RWPE2 (cell line): Measurements from ENCODE around the gene TSPAN16.

Experiments
- ATAC-seq: fragments of 200-7000 bp; cut with Tn5 transposase; 3 replicates; pipeline ENCODE4 v1.9.1; 2021; ENCODE audit warnings: low read depth
- DNase-seq: peaks from one replicate; pipeline ENCODE4 v3.0.0-alpha.2; 2020; ENCODE audit warnings: low spot score
- H3K27ac ChIP-seq: fragments of 450-650 bp; 2 replicates; pipeline ENCODE4 v1.5.1; 2017; ENCODE audit warnings: mild to moderate bottlenecking; ENCODE audit not compliant: poor library complexity, severe bottlenecking
- H3K27me3 ChIP-seq: fragments of 250-450 bp; sonication (Bioruptor Pico); 2 replicates; pipeline ENCODE4 v1.5.1; 2021; ENCODE audit warnings: mild to moderate bottlenecking, moderate library complexity; ENCODE audit not compliant: insufficient read depth, poor library complexity, severe bottlenecking
- H3K36me3 ChIP-seq: fragments of 250-450 bp; sonication (Bioruptor Pico); 2 replicates; pipeline ENCODE4 v1.5.1; 2020; ENCODE audit warnings: low read depth, mild to moderate bottlenecking, moderate library complexity
- H3K4me1 ChIP-seq: fragments of 250-450 bp; sonication (Bioruptor Pico); 2 replicates; pipeline ENCODE4 v1.5.1; 2021; ENCODE audit warnings: mild to moderate bottlenecking, moderate library complexity; ENCODE audit not compliant: insufficient read depth, poor library complexity, severe bottlenecking
- H3K4me3 ChIP-seq: fragments of 250-450 bp; sonication (Bioruptor Pico); 2 replicates; pipeline ENCODE4 v1.5.1; 2021; ENCODE audit warnings: mild to moderate bottlenecking, moderate library complexity; ENCODE audit not compliant: severe bottlenecking
- H3K9me3 ChIP-seq: fragments of 250-450 bp; sonication (Bioruptor Pico); 2 replicates; pipeline ENCODE4 v1.5.1; 2021; ENCODE audit warnings: mild to moderate bottlenecking, moderate library complexity; ENCODE audit not compliant: severe bottlenecking
- TF ChIP-seq, protein P1 (sequence below): fragments of 450-650 bp; IDR thresholded peaks from one replicate; pipeline ENCODE4 v1.5.1; 2017; ENCODE audit warnings: mild to moderate bottlenecking, moderate library complexity; ENCODE audit not compliant: poor library complexity, severe bottlenecking

TSPAN16 gene

DNA sequence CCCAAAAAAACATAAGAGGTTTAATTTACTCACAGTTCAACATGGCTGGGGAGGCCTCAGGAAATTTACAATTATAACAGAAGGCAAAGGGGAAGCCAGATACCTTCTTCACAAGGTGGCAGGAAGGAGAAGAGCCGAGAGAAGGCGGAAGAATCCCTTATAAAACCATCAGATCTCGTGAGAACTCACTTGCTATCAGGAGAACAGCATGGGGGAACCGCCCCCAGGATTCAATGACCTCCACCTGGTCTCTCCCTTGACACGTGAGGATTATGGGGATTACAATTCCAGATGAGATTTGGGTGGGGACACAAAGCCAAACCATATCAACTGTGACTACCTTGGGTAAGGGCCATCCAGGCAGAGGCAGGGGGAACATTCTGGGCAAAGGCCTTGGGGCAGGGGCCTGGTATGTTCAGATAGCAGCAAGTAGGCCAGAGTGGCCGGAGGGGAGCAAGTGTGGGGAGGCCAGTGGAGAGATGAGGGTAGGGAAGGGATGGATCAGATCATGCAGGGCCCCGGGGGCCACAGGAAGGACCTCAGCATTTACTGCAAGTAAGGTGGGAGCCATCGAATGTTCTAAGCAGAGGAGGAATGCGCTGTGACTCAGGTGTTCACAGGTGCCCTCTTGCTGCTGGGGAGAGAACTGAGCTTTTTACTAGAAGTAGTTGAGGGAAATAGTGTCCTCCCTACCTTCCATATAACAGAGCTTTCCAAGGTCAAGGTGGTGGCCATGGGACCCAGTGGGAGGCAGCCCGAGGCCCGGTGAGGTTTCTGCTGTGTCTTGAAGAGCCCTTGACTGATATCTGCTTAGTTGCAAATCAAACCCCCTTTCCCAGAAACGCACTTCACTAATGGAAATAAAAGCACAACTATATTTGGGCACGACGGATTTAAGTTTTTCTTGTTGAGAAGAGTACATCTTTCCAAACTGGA lies 25.5 kb downstream of the TSPAN16 start:
- no peak overlapping the region for H3K4me3 ChIP-seq
- no peak overlapping the region for H3K27ac ChIP-seq
- H3K36me3 ChIP-seq = peaks cover 6% of the 10 kb centered on the region
- peaks cover 29% of the 10 kb centered on the region for H3K4me1 ChIP-seq
- DNase-seq = no peak
- H3K9me3 ChIP-seq = no peaks in the 10 kb centered on the region
- H3K27me3 ChIP-seq = no peaks in the 10 kb centered on the region
- TF ChIP-seq, protein P1, sequence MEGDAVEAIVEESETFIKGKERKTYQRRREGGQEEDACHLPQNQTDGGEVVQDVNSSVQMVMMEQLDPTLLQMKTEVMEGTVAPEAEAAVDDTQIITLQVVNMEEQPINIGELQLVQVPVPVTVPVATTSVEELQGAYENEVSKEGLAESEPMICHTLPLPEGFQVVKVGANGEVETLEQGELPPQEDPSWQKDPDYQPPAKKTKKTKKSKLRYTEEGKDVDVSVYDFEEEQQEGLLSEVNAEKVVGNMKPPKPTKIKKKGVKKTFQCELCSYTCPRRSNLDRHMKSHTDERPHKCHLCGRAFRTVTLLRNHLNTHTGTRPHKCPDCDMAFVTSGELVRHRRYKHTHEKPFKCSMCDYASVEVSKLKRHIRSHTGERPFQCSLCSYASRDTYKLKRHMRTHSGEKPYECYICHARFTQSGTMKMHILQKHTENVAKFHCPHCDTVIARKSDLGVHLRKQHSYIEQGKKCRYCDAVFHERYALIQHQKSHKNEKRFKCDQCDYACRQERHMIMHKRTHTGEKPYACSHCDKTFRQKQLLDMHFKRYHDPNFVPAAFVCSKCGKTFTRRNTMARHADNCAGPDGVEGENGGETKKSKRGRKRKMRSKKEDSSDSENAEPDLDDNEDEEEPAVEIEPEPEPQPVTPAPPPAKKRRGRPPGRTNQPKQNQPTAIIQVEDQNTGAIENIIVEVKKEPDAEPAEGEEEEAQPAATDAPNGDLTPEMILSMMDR = peak; percentile 20
- ATAC-seq = no peak

DNA sequence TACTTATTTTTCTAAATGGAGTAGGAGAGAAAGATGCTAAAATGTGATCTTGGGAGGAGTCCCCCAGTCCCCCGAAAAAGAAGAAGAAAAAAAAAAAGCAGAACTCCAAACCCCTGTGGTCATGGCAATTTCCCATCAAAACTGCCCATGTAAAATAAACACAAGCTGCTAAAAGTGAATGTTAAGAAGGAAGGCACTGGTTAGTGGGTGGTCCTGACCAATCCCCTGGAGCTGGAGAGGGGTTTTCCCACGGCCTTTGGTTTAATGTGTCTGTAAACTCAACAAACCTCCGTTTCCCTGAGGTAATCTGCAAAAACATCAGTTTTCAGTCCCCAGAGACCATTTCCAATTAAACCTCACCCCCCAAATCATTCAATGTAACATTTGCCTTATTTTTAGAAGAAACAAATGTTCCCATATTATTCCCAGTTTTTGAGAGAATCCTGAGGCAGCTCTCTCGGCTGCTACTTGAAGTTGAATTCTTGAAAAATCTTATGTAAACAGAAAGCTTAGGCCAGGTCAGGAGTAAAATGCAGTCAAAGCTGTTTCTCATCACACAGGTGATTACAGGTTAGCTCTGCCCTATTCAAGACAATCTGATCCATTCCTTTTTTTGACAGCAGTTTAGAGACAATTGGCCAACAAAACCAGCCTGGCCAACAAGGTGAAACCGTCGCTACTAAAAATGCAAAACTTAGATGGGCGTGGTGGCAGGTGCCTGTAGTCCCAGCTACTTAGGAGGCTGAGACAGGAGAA lies 26.5 kb downstream of the TSPAN16 start:
- Histone ChIP-seq H3K27ac (no peak overlapping the region), H3K4me1 (peaks cover 28% of the 10 kb centered on the region), H3K4me3 (no peak overlapping the region), H3K36me3 (peaks cover 10% of the 10 kb centered on the region), H3K27me3 (no peaks in the 10 kb centered on the region), H3K9me3 (no peaks in the 10 kb centered on the region)
- ATAC-seq = no peak
- DNase-seq = no peak
- TF ChIP-seq, protein P1 = no peak

DNA sequence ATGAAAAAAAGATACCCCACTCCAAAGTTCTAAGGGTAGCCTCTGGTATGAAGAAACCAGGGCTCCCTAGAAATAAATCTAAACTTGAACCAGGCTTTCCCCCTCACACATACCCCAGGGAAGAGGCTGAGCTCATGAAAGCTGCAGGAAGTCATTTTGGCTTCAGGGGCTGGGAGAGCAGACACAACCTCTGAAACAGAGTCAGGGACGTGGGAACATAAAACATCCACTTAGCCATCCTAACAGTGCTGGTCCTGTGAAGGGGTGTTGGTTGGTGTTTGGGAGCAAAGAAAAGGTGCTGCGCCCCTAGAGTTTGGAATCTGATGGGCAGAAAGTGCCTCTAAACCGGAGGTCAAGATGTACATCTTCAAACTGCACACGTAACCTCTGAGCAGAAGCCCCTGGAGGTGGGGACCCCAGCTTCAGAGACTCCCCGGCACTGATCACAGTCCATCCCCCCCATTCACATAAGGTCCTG lies 27.7 kb downstream of the TSPAN16 start:
- H3K27me3 ChIP-seq = no peaks in the 10 kb centered on the region
- H3K36me3 ChIP-seq = peaks cover 19% of the 10 kb centered on the region
- peak overlapping the region; percentile 77 for H3K27ac ChIP-seq
- ATAC-seq (peak; percentile 4; the same call in 1 of the 3 replicates), DNase-seq (no peak)
- H3K4me1 ChIP-seq = peaks cover 22% of the 10 kb centered on the region
- H3K9me3 ChIP-seq = no peaks in the 10 kb centered on the region
- TF ChIP-seq, protein P1 = no peak
- H3K4me3 ChIP-seq = no peak overlapping the region

DNA sequence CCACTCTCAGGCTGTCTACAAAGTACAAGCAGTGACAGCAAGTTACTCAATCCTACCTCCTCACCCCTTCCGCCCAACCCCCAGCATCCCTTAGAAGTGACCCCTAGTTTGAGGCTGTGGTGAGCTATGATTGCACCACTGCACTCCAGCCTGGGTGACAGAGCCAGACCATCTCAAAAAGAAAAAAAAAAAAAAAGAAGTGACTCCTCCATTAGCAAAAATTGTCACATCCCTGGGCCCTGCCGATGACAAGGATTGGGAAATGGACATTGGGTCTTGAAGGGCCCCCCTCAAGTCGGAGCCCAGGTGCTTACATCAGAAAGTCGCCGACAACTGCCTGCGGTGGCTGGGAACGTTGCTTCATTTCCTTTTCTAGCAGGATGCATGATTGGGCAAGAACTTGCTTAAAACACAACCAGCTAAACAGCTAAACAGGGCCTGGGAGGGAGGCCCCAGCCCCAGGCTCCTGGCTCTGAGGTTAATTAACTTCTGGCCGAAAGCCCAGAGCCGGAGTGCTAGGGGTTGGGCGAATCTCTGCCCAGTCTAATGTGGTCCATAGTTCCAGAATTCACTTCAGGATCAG lies 28.2 kb downstream of the TSPAN16 start:
- DNase-seq (peak; percentile 87), ATAC-seq (peak; percentile 98)
- no peak overlapping the region for H3K4me3 ChIP-seq
- TF ChIP-seq, protein P1 = no peak
- H3K27ac ChIP-seq = peak overlapping the region; percentile 77
- no peaks in the 10 kb centered on the region for H3K9me3 ChIP-seq
- H3K36me3 ChIP-seq = peaks cover 24% of the 10 kb centered on the region
- no peaks in the 10 kb centered on the region for H3K27me3 ChIP-seq
- H3K4me1 ChIP-seq = peaks cover 20% of the 10 kb centered on the region
